Islet precursor cell (in vitro differentiated cells): Measurements from ENCODE around the gene ZCCHC14.
"Not testable (repeated sequence)": the region's sequence is repeated elsewhere in the genome, so short reads cannot be mapped to it uniquely, and the experiment has no call there.

Source experiments
- DNase-seq: peaks from one replicate; pipeline ENCODE4 v3.0.0-alpha.2; 2018

Gene ZCCHC14

GRCh38 chr16:87404764-87405625, 87.8 kb downstream of the ZCCHC14 start:
- DNase-seq: no peak

- DNase-seq: no peak
These were observed 97.5 kb downstream of the ZCCHC14 start for GRCh38 chr16:87395181-87395842.

GRCh38 chr16:87393680-87394055, 99.2 kb downstream of the ZCCHC14 start:
- DNase-seq: no peak

GRCh38 chr16:87392821-87393679, 99.8 kb downstream of the ZCCHC14 start:
- DNase-seq: peak; percentile 72

- peak; percentile 98 for DNase-seq
These were observed 100.6 kb downstream of the ZCCHC14 start, which contains the start of gene MAP1LC3B for GRCh38 chr16:87391950-87392820. Gene MAP1LC3B (plus strand): TSS chr16:87392336. CDS start chr16:87392428, 92 bp downstream.

- DNase-seq: peak; percentile 85
These were observed 101.4 kb downstream of the ZCCHC14 start for GRCh38 chr16:87391324-87391949.

- no peak for DNase-seq
These were observed 102.0 kb downstream of the ZCCHC14 start for GRCh38 chr16:87390641-87391323.

- DNase-seq: peak; percentile 5
These were observed 102.9 kb downstream of the ZCCHC14 start for GRCh38 chr16:87389914-87390313.

GRCh38 chr16:87389245-87389644, 103.6 kb downstream of the ZCCHC14 start:
- peak; percentile 8 for DNase-seq

- no peak for DNase-seq
These were observed 104.0 kb downstream of the ZCCHC14 start for GRCh38 chr16:87388818-87389134.

- DNase-seq: peak; percentile 99
These were observed 104.6 kb downstream of the ZCCHC14 start for GRCh38 chr16:87387942-87388817.

GRCh38 chr16:87384875-87385167, 108.0 kb downstream of the ZCCHC14 start:
- peak; percentile 64 for DNase-seq

GRCh38 chr16:87384162-87384874, 108.5 kb downstream of the ZCCHC14 start:
- peak; percentile 85 for DNase-seq

- peak; percentile 97 for DNase-seq
These were observed 109.2 kb downstream of the ZCCHC14 start, which contains the start of gene FBXO31 for GRCh38 chr16:87383505-87384161. Gene FBXO31 (minus strand): TSS chr16:87383776. CDS start chr16:87383744, 32 bp downstream.

- no peak for DNase-seq
These were observed 110.6 kb downstream of the ZCCHC14 start for GRCh38 chr16:87382023-87382785.

GRCh38 chr16:87380881-87381280, 111.9 kb downstream of the ZCCHC14 start:
- DNase-seq: no peak

- no peak for DNase-seq
These were observed 112.4 kb downstream of the ZCCHC14 start for GRCh38 chr16:87380403-87380802.

- not testable (repeated sequence) for DNase-seq
These were observed 113.5 kb downstream of the ZCCHC14 start for GRCh38 chr16:87379312-87379752.
